ENCODE data around the gene MOK.

MOK gene

DNA sequence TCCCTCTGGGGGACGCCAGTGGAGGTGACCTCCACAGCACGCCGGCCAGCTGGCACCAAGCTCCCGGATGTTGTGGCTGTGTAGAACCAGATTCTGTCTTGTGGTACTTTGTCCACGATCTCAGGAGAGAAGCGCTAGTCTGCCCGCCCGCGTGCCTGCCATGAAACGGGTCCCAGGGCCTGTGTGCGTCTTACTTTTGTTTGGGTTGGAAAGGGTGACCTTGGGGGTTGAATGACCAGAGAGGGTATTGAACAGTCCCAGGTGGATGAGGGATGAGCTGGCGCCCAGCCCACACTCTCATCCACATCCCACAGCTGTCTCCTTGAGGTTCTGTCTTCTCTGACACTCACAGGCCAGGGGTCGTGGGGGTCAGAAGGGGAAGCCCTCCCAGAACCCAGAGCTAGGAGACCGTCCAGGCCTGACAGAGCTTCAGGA, 87.0 kb downstream of the MOK start:
- Histone ChIP-seq H2AFZ (ENCODE audit: low read depth) (no peak overlapping the region), H3K36me3 (ENCODE audit: insufficient read depth) (no peaks in the 10 kb centered on the region), H4K20me1 (ENCODE audit: insufficient read depth) (no peaks in the 10 kb centered on the region), H3K27ac (no peak overlapping the region), H3K9ac (no peak overlapping the region), H3K4me1 (ENCODE audit: low read depth, poor library complexity, severe bottlenecking) (no peaks in the 10 kb centered on the region), H3K79me2 (ENCODE audit: insufficient read depth, low read depth) (no peaks in the 10 kb centered on the region), H3K4me3 (IDR thresholded peaks at IDR 0.05; ENCODE audit: insufficient read depth, low read depth, low read length) (no peak overlapping the region), H3K27me3 (ENCODE audit: insufficient read depth, low read depth) (no peaks in the 10 kb centered on the region), H3K4me2 (no peak overlapping the region)
- TF ChIP-seq CTCF (conservative IDR thresholded peaks at IDR 0.05; ENCODE audit: low read depth, low read length): no peak

GRCh38 chr14:102217399-102217798, 87.6 kb downstream of the MOK start:
- no peak overlapping the region for H3K9ac ChIP-seq
- H4K20me1 ChIP-seq (ENCODE audit: insufficient read depth): no peaks in the 10 kb centered on the region
- no peak overlapping the region for H3K27ac ChIP-seq
- no peak overlapping the region for H3K4me3 ChIP-seq (IDR thresholded peaks at IDR 0.05; ENCODE audit: insufficient read depth, low read depth, low read length)
- H3K4me1 ChIP-seq (ENCODE audit: low read depth, poor library complexity, severe bottlenecking): no peaks in the 10 kb centered on the region
- H2AFZ ChIP-seq (ENCODE audit: low read depth): no peak overlapping the region
- no peak overlapping the region for H3K4me2 ChIP-seq
- TF ChIP-seq CTCF (conservative IDR thresholded peaks at IDR 0.05; ENCODE audit: low read depth, low read length): no peak
- no peaks in the 10 kb centered on the region for H3K36me3 ChIP-seq (ENCODE audit: insufficient read depth)
- H3K79me2 ChIP-seq (ENCODE audit: insufficient read depth, low read depth): no peaks in the 10 kb centered on the region
- no peaks in the 10 kb centered on the region for H3K27me3 ChIP-seq (ENCODE audit: insufficient read depth, low read depth)

DNA sequence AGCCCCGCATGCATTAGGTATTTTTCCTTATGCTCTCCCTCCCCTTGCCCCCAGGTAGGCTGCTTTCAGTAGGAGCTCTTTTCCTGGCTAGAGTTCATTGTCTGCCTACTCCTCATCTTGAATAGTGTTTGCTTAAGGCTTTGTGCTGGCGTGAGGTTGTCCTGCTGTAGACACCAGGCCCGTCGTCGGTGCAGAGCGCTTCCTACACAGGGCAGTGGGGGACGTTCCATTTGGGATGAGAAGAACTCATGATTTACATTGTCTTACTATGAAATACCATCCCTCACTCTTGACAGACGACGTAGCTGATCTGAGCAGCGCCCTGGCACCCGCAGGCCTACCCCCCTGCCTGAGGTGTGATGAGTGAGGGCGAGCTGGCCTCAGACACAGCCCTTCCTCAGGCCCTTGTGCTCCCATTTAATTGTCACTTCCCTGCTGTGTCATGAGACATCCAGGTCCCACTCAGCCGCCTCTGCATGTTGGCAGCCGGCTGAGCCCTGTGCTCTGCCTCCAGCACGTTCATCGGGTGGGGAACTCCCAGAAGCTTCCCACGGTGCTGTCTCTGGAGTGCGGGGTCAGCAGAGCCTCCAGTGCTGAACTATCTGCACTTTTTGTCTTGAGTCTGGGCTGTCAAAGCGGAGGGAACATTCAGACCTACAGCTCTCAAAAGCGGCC, 89.3 kb downstream of the MOK start:
- no peaks in the 10 kb centered on the region for H3K79me2 ChIP-seq (ENCODE audit: insufficient read depth, low read depth)
- no peaks in the 10 kb centered on the region for H3K4me1 ChIP-seq (ENCODE audit: low read depth, poor library complexity, severe bottlenecking)
- no peaks in the 10 kb centered on the region for H3K36me3 ChIP-seq (ENCODE audit: insufficient read depth)
- no peak overlapping the region for H3K4me3 ChIP-seq (IDR thresholded peaks at IDR 0.05; ENCODE audit: insufficient read depth, low read depth, low read length)
- H3K27ac ChIP-seq: no peak overlapping the region
- H2AFZ ChIP-seq (ENCODE audit: low read depth): no peak overlapping the region
- H3K4me2 ChIP-seq: no peak overlapping the region
- no peak for TF ChIP-seq CTCF (conservative IDR thresholded peaks at IDR 0.05; ENCODE audit: low read depth, low read length)
- H4K20me1 ChIP-seq (ENCODE audit: insufficient read depth): no peaks in the 10 kb centered on the region
- no peak overlapping the region for H3K9ac ChIP-seq
- no peaks in the 10 kb centered on the region for H3K27me3 ChIP-seq (ENCODE audit: insufficient read depth, low read depth)

DNA sequence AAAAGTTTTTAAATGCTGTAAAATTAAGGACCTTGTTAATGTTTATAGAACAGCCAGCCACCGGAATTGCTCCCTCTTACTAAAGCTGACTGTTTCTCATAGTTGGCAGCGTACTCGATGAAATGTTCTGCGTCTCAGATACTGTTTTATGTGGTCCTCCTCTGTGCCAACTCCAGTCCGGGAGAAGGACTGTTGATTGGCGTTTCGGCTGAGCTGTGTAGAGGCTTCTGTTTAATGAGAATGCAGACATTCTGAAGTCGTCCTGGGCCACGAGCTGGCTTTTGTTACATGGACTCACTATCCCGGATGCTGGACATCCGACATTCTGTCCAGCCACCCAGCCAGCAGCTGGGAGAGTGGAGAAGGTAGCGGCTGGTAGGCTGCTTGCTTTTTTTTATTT, 89.9 kb downstream of the MOK start:
- Histone ChIP-seq H3K4me3 (IDR thresholded peaks at IDR 0.05; ENCODE audit: insufficient read depth, low read depth, low read length) (no peak overlapping the region), H3K9ac (no peak overlapping the region), H3K27me3 (ENCODE audit: insufficient read depth, low read depth) (no peaks in the 10 kb centered on the region), H3K4me2 (no peak overlapping the region), H3K4me1 (ENCODE audit: low read depth, poor library complexity, severe bottlenecking) (no peaks in the 10 kb centered on the region), H3K36me3 (ENCODE audit: insufficient read depth) (no peaks in the 10 kb centered on the region), H2AFZ (ENCODE audit: low read depth) (no peak overlapping the region), H3K27ac (no peak overlapping the region), H4K20me1 (ENCODE audit: insufficient read depth) (no peaks in the 10 kb centered on the region), H3K79me2 (ENCODE audit: insufficient read depth, low read depth) (no peaks in the 10 kb centered on the region)
- no peak for TF ChIP-seq CTCF (conservative IDR thresholded peaks at IDR 0.05; ENCODE audit: low read depth, low read length)

All from KMS-11 (cell line).